Measurements from ENCODE around the gene MYO1A. TPM values are rescaled to one million over a fixed set of nuclear protein-coding genes. Genes with fewer than 3 reads are reported as not detected.
A peak's percentile ranks its signal among the peaks of the same experiment; 100 is the strongest.

Gene MYO1A
- total RNA-seq (2013; cell fraction: nucleolus; rRNA removed): 0.34 and 0.98 TPM in 2 replicates
- total RNA-seq (2014; rRNA removed) (0.05 TPM in 1 of 2 replicates, not detected in the other), total RNA-seq (2014; rRNA removed; fragmentation: Illumina TruSeq; extraction: Trizol) (0.13 and 0.14 TPM in 2 replicates), total RNA-seq (2021) (0.08 and 0.10 TPM in 2 replicates), polyA plus RNA-seq (2011; rRNA removed) (0.16 and 0.23 TPM in 2 replicates), polyA plus RNA-seq (2014; fragmentation: Illumina TruSeq; extraction: Trizol) (0.16 TPM in 1 of 2 replicates, not detected in the other), polyA plus RNA-seq (2014; fragmentation: Nextera tagmentation; extraction: Ambion mirVana) (under 1 TPM in 1 of 2 experiments, not detected in 1; 0.05 TPM), polyA plus RNA-seq (2014; rRNA removed) (0.01 and 0.15 TPM in 2 replicates), polyA plus RNA-seq (2016; fragmentation: Nextera tagmentation; extraction: Ambion mirVana) (under 1 TPM; 0.27 to 0.34 TPM), polyA minus RNA-seq (2011; rRNA and poly(A)+ RNA removed) (0.51 and 1.9 TPM in 2 replicates), Bru-seq, nascent RNA (percentile 28 among the genes with signal in this experiment), BruChase-seq, experiment 1, labeled RNA remaining after a 6-hour chase (percentile 36 among the genes with signal in this experiment), BruChase-seq, experiment 2, labeled RNA remaining after a 2-hour chase (percentile 38 among the genes with signal in this experiment)
- not detected for polyA plus RNA-seq (2011; ENCODE audit: low read depth)
- polyA plus RNA-seq (2011; cell fraction: cytosol; rRNA removed): 0.09 and 0.15 TPM in 2 replicates
- polyA plus RNA-seq (2011; cell fraction: nucleus; rRNA removed): 1.1 and 2.2 TPM in 2 replicates
- 0.22 and 0.43 TPM in 2 replicates for polyA plus RNA-seq (2012)
- not detected in 2 replicates for polyA minus RNA-seq (2011; cell fraction: cytosol; rRNA and poly(A)+ RNA removed)
- polyA minus RNA-seq (2011; cell fraction: nucleus; rRNA and poly(A)+ RNA removed): 0.48 and 0.97 TPM in 2 replicates
- long read RNA-seq, experiment 1: 0 reads
- long read RNA-seq, experiment 2, partial matches to known transcripts: 0 of 1 reads
- long read RNA-seq, experiment 2, other reads (novel, unspliced or antisense): 1 of 1 reads

DNA sequence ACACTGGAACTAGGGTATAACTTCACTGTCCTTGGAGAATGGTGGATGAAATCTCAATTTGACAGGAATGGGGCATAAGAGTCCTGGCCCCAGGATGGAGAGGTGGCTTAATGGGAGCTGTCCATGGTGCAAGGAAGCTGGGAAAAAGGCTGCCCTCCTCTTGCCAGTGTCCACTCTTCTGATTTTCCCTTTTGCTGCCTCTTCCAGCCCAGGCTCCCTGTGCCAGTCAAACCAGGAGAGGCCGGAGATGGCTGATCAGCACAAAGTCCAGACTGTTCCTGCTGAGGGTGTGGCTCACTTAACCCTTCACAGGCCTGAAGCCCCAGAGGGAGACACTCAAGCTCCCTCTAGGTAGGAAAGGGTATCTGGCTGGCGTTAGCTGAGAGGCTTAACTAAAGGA, at the start of gene MYO1A:
Gene MYO1A (minus strand): TSS at position 240 of the 400 bp plus-strand sequence. CDS start 1,806 bp downstream, outside the sequence.
- Histone ChIP-seq H3K4me1 (ENCODE audit: control insufficient read depth, insufficient read depth, low read length) (peaks cover 15% of the 10 kb centered on the region), H3K4me3 (no peak within 1 kb of the TSS), H3K4me2 (ENCODE audit: control insufficient read depth, insufficient read depth) (no peak within 1 kb of the TSS), H3K9ac (ENCODE audit: control insufficient read depth, insufficient read depth, low read length) (no peak within 1 kb of the TSS), H4K20me1 (ENCODE audit: control insufficient read depth, insufficient read depth) (no peaks in the 10 kb centered on the region), H3K27ac (ENCODE audit: control insufficient read depth, insufficient read depth) (no peak within 1 kb of the TSS), H3K9me3 (replicated peaks; ENCODE audit: control insufficient read depth, insufficient read depth, low read length) (no peaks in the 10 kb centered on the region; the same call in 2 of the 3 replicates), H3K79me2 (ENCODE audit: control insufficient read depth, insufficient read depth, low read length) (no peaks in the 10 kb centered on the region), H2AFZ (ENCODE audit: control insufficient read depth, low read depth, low read length) (no peak within 1 kb of the TSS), H3K27me3 (replicated peaks in 1 of 2; ENCODE audit: control insufficient read depth in 2 of 2, insufficient read depth in 2 of 2, low read length in 1 of 2) (no peaks in the 10 kb centered on the region; a peak in 1 of 4 replicates), H3K36me3 (ENCODE audit: control insufficient read depth in 2 of 2, insufficient read depth in 2 of 2, low read length in 1 of 2) (no peaks in the 10 kb centered on the region)
- ChIA-PET SMC1A (ENCODE audit: uncharacterized antibody, unreplicated experiment) (interaction anchor here (0.6 to 1.1 kb wide), 2 partner anchors 9 to 436 kb away, joined by 3 to 4 read pairs; no protein-coding TSS in a partner anchor), POLR2A (no interaction called here), RAD21 (ENCODE audit: unreplicated experiment) (interaction anchor here (1.2 kb wide), 1 partner anchor 41 kb away, joined by 3 read pairs; no protein-coding TSS in a partner anchor), CTCF (interaction anchor here (0.7 to 2.5 kb wide), 10 partner anchors 11 to 62 kb away, joined by 3 to 9 read pairs (median 3); partner anchors contain the start of gene STAT6)
- no peak for FAIRE-seq
- WGBS (ENCODE audit: insufficient coverage, insufficient replicate concordance, low lambda C conversion rate, missing lambda C conversion rate): 49% methylated on average over 2 of the region's 2 CpGs
- TF ChIP-seq POLR2AphosphoS2 (IDR thresholded peaks at IDR 0.05; ENCODE audit: low read depth, low read length) (no peak), GABPA (IDR thresholded peaks at IDR 0.05; ENCODE audit: low read depth) (no peak), NFIC (IDR thresholded peaks at IDR 0.05; ENCODE audit: low read depth, low read length) (no peak)
- TF ChIP-seq, protein P1, sequence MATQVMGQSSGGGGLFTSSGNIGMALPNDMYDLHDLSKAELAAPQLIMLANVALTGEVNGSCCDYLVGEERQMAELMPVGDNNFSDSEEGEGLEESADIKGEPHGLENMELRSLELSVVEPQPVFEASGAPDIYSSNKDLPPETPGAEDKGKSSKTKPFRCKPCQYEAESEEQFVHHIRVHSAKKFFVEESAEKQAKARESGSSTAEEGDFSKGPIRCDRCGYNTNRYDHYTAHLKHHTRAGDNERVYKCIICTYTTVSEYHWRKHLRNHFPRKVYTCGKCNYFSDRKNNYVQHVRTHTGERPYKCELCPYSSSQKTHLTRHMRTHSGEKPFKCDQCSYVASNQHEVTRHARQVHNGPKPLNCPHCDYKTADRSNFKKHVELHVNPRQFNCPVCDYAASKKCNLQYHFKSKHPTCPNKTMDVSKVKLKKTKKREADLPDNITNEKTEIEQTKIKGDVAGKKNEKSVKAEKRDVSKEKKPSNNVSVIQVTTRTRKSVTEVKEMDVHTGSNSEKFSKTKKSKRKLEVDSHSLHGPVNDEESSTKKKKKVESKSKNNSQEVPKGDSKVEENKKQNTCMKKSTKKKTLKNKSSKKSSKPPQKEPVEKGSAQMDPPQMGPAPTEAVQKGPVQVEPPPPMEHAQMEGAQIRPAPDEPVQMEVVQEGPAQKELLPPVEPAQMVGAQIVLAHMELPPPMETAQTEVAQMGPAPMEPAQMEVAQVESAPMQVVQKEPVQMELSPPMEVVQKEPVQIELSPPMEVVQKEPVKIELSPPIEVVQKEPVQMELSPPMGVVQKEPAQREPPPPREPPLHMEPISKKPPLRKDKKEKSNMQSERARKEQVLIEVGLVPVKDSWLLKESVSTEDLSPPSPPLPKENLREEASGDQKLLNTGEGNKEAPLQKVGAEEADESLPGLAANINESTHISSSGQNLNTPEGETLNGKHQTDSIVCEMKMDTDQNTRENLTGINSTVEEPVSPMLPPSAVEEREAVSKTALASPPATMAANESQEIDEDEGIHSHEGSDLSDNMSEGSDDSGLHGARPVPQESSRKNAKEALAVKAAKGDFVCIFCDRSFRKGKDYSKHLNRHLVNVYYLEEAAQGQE (IDR thresholded peaks at IDR 0.05; ENCODE audit: low read depth, low read length): peak; percentile 73; the same call in 1 of the 2 replicates
- TF ChIP-seq, protein P2, sequence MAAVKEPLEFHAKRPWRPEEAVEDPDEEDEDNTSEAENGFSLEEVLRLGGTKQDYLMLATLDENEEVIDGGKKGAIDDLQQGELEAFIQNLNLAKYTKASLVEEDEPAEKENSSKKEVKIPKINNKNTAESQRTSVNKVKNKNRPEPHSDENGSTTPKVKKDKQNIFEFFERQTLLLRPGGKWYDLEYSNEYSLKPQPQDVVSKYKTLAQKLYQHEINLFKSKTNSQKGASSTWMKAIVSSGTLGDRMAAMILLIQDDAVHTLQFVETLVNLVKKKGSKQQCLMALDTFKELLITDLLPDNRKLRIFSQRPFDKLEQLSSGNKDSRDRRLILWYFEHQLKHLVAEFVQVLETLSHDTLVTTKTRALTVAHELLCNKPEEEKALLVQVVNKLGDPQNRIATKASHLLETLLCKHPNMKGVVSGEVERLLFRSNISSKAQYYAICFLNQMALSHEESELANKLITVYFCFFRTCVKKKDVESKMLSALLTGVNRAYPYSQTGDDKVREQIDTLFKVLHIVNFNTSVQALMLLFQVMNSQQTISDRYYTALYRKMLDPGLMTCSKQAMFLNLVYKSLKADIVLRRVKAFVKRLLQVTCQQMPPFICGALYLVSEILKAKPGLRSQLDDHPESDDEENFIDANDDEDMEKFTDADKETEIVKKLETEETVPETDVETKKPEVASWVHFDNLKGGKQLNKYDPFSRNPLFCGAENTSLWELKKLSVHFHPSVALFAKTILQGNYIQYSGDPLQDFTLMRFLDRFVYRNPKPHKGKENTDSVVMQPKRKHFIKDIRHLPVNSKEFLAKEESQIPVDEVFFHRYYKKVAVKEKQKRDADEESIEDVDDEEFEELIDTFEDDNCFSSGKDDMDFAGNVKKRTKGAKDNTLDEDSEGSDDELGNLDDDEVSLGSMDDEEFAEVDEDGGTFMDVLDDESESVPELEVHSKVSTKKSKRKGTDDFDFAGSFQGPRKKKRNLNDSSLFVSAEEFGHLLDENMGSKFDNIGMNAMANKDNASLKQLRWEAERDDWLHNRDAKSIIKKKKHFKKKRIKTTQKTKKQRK (IDR thresholded peaks at IDR 0.05; ENCODE audit: low read depth, low read length): no peak
- no peak for ATAC-seq
- intact Hi-C loops (cut with micrococcal nuclease; ENCODE audit: unreplicated experiment): no loop called here
- no TSS peak for BruUV-seq (replicated peaks)
- in situ Hi-C loops (cut with MboI): no loop called here
- DNase-seq (ENCODE audit: low read depth, low spot score): no peak

All from GM12878 (cell line).